T follicular helper cell (primary cell): ENCODE measurements around the gene PRKCE.

Source experiments
- DNase-seq: peaks from one replicate; pipeline ENCODE4 v3.0.0-alpha.2; 2020; ENCODE audit warnings: low read depth

Gene PRKCE

GRCh38 chr2:46227674-46228289 lies 576.3 kb downstream of the PRKCE start:
- no peak for DNase-seq

GRCh38 chr2:46229134-46230063 lies 577.9 kb downstream of the PRKCE start:
- no peak for DNase-seq

- no peak for DNase-seq
These were observed 578.7 kb downstream of the PRKCE start for GRCh38 chr2:46230115-46230571.

- no peak for DNase-seq
These were observed 579.4 kb downstream of the PRKCE start for GRCh38 chr2:46230677-46231425.

DNA sequence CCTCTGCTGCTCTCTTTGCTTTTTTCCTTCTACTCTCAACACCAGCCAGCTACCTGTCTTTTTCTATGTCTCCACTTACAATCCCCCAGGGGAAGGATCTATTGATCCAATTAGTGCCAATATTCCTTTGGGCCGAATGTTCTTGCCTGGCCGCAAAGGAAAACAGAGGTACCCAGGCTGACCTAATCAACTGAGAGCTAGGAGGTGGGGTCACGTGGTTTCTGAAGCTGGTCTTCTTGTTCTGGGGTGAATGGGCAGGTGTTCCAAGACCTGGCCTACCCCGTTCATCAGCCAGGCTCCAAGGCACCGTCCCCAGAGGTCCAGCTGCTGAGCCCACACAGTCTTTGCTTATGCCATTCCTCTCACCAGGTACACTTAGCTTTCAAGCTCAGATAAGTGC lies 580.2 kb downstream of the PRKCE start:
- no peak for DNase-seq

- DNase-seq, result no peak
These were observed 581.4 kb downstream of the PRKCE start for GRCh38 chr2:46232860-46233259.

GRCh38 chr2:46236006-46236875 lies 584.8 kb downstream of the PRKCE start:
- DNase-seq, result no peak

DNA sequence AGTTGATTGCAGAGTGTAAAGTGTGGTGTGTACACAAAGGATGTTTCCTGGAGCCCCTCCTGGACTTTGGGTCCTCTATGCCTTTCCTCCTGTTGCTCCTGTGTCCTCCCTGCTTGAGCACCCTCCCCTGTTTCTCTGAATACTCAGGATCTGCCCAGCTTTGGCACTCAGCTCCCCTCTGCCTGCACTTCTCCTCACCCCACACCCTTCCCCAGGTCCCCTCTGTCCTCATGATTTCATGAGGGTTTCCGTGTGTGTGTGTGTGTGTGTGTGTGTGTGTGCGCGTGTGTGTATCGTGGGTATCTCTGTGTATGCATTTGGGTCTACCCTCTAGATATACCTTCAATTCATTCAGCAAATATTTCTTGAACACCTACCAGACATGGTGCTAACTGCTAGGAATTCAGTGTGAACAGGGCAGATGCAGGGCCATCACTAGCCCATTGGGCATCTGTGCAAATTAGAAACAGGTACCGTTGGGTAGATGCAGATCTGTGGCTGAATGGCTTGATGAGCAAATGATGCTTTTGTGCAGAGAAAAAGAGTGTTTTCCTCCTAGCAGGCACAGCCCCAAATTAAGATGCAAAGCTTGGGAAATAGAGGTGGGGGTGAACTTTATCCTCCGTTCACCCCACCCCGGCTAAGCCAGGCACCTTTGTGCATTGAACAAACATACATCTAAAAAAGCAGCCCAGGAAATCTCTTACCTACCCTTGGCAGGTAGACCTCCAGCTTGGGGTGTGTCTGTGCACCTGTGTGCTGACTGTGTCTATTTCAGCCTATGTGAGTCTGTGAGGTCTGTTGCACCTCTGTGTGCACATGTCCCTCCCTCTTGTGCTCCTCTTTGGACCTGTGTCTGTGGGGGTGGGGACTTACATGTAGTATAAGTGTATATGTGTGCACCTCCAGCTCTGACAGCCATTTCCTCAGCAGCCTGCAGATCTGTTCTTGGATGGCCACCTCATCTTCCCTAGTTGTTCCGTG lies 585.7 kb downstream of the PRKCE start:
- DNase-seq, result no peak
